ENCODE data around the gene RELA.

GRCh38 chr11:65655570-65656332 is 7.0 kb downstream of the RELA start:
- TF ChIP-seq CTCF (IDR thresholded peaks at IDR 0.05; ENCODE audit: low read depth, low read length) (no peak), EZH2phosphoT487 (IDR thresholded peaks at IDR 0.05; ENCODE audit: low read depth) (no peak)
